HCT116 (cell line): ENCODE results near the gene POLR3G. TPM values are rescaled to one million over a fixed set of nuclear protein-coding genes. Genes with fewer than 3 reads are reported as not detected.

ENCODE experiments used
- ATAC-seq: fragments of 200-7000 bp; cut with Tn5 transposase; 2 replicates; pipeline ENCODE4 v1.9.1; 2020; ENCODE audit warnings: mild to moderate bottlenecking, moderate library complexity
- BruUV-seq: library from RNA; stranded (reverse); fragments of 400-500 nt; replicated peaks from 2 replicates; lab custom pipeline; 2021; lab: Mats Ljungman, UMichigan
- CTCF ChIA-PET: fragments of 300-600 bp; sonication (Branson Sonifier 250); formaldehyde crosslinking; loops from one replicate; lab custom pipeline; 2021; ENCODE audit warnings: antibody characterized with exemption; lab: Charles Lee
- POLR2A ChIA-PET: fragments of 300-600, 350-600 bp; sonication (Branson Sonifier 250); formaldehyde crosslinking; loops from one replicate; lab custom pipeline; 2021; ENCODE audit warnings: antibody characterized with exemption; lab: Charles Lee
- RAD21 ChIA-PET, 2 experiments: fragments of 300-600 bp; sonication (Branson Sonifier 250); formaldehyde crosslinking; loops; one replicate each; lab custom pipeline; 2023; ENCODE audit warnings: low total read pairs in 2 of 2; ENCODE audit not compliant: uncharacterized antibody in 2 of 2, unreplicated experiment in 2 of 2, low non-redundant PET in 1 of 2; lab: Charles Lee
- DNase-seq: peaks from one replicate; pipeline ENCODE4 v3.0.0-alpha.2; 2010; ENCODE audit warnings: low read depth, low spot score
- H2AFZ ChIP-seq: fragments of 200-600 bp; shearing (Covaris generic), sonication (generic); 2 replicates; pipeline ENCODE4 v1.6.1; 2017; ENCODE audit warnings: low read depth, mixed run types, mixed read lengths, antibody characterized with exemption, low read length; ENCODE audit not compliant: poor library complexity, severe bottlenecking
- H3K27ac ChIP-seq: 2 replicates; pipeline ENCODE4 v1.5.1; 2012; ENCODE audit warnings: low read depth, low read length
- H3K27me3 ChIP-seq: fragments of 200-600 bp; sonication (generic); 2 replicates; pipeline ENCODE4 v1.6.1; 2016; ENCODE audit warnings: mixed run types, low read length, mixed read lengths; ENCODE audit not compliant: insufficient read depth
- H3K36me3 ChIP-seq, 2 experiments: fragments of 200-500 bp in 1 of 2; fragments of 200-600 bp in 1 of 2; sonication (Bioruptor generic) in 1 of 2; sonication (generic) in 1 of 2; 2 replicates each; pipeline versions ENCODE4 v1.5.1 to v1.6.1; 2014 to 2016; ENCODE audit warnings: low read length in 2 of 2, inconsistent platforms in 1 of 2, mixed read lengths in 1 of 2, mixed run types in 1 of 2; ENCODE audit not compliant: insufficient read depth in 2 of 2, control insufficient read depth in 1 of 2
- H3K4me1 ChIP-seq, 2 experiments: fragments of 200-600 bp in 1 of 2; sonication (generic) in 1 of 2; 2 replicates each; pipeline versions ENCODE4 v1.5.1 to v1.6.1; 2012 to 2017; ENCODE audit warnings: low read length in 2 of 2, inconsistent platforms in 1 of 2, mild to moderate bottlenecking in 1 of 2, mixed read lengths in 1 of 2, mixed run types in 1 of 2, moderate library complexity in 1 of 2; ENCODE audit not compliant: insufficient read depth in 2 of 2, control insufficient read depth in 1 of 2
- H3K4me2 ChIP-seq: fragments of 200-600 bp; sonication (generic); 2 replicates; pipeline ENCODE4 v1.6.1; 2017; ENCODE audit warnings: mixed run types, low read length, mixed read lengths
- H3K4me3 ChIP-seq, 2 experiments: fragments of 200-600 bp in 1 of 2; sonication (generic) in 1 of 2; replicated peaks in 1 of 2; 2 replicates each; pipeline ENCODE4 v1.5.1; 2011 to 2016; ENCODE audit warnings: low read length in 2 of 2, control low read depth in 1 of 2, low read depth in 1 of 2, mild to moderate bottlenecking in 1 of 2, mixed read lengths in 1 of 2, mixed run types in 1 of 2
- H3K79me2 ChIP-seq: fragments of 200-600 bp; sonication (generic); 2 replicates; pipeline ENCODE4 v1.6.1; 2017; ENCODE audit warnings: mild to moderate bottlenecking, mixed run types, low read length, moderate library complexity, mixed read lengths; ENCODE audit not compliant: insufficient read depth
- H3K9ac ChIP-seq: fragments of 200-600 bp; sonication (generic); 2 replicates; pipeline ENCODE4 v1.6.1; 2016; ENCODE audit warnings: low read length, mixed read lengths
- H3K9me2 ChIP-seq: fragments of 200-600 bp; sonication (generic), shearing (Covaris generic); 2 replicates; pipeline ENCODE4 v1.6.1; 2017; ENCODE audit warnings: mixed run types, mild to moderate bottlenecking, moderate library complexity; ENCODE audit not compliant: insufficient read depth
- H3K9me3 ChIP-seq, 2 experiments: fragments of 200-500 bp in 1 of 2; fragments of 200-600 bp in 1 of 2; sonication (Bioruptor generic) in 1 of 2; sonication (generic) in 1 of 2; 2 replicates each; pipeline ENCODE4 v1.6.1; 2014 to 2017; ENCODE audit warnings: low read length in 2 of 2, mixed read lengths in 2 of 2, inconsistent platforms in 1 of 2, low read depth in 1 of 2, mild to moderate bottlenecking in 1 of 2, mixed run types in 1 of 2, moderate library complexity in 1 of 2; ENCODE audit not compliant: control insufficient read depth in 1 of 2, insufficient read depth in 1 of 2
- H4K20me1 ChIP-seq: fragments of 200-600 bp; sonication (generic), shearing (Covaris generic); 2 replicates; pipeline ENCODE4 v1.6.1; 2017; ENCODE audit warnings: mixed run types, mild to moderate bottlenecking, moderate library complexity; ENCODE audit not compliant: insufficient read depth
- POLR2AphosphoS5 ChIP-seq: IDR thresholded peaks from 2 replicates; pipeline ENCODE4 v1.6.1; 2011; ENCODE audit warnings: mild to moderate bottlenecking, low read depth, low read length, moderate library complexity
- SIN3A ChIP-seq: IDR thresholded peaks from 2 replicates; pipeline ENCODE4 v1.6.1; 2012; ENCODE audit warnings: low read depth
- ZNF274 ChIP-seq: fragments of 200-500 bp; sonication (Bioruptor generic); IDR thresholded peaks from 2 replicates; pipeline ENCODE4 v1.6.1; 2014; ENCODE audit warnings: mild to moderate bottlenecking, low read depth, low read length, inconsistent platforms
- intact Hi-C: fragments of 100-400 bp; cut with micrococcal nuclease; formaldehyde crosslinking; loops from 2 replicates; pipeline ENCODE4 v1.10.0; 2022
- total RNA-seq: library from RNA; stranded (reverse); gene quantifications from one replicate; pipeline ENCODE4 v1.2.1, GENCODE V29; 2021; ENCODE audit not compliant: unreplicated experiment
- TF ChIP-seq, protein P1 (sequence below): IDR thresholded peaks from 2 replicates; pipeline ENCODE4 v1.6.1; 2012; ENCODE audit warnings: low read depth

Gene POLR3G
- total RNA-seq, 1 experiment from 2014 or later, result 44.8 TPM

GRCh38 chr5:90484540-90484939 lies 9.9 kb downstream of the POLR3G start:
- Histone ChIP-seq H3K9ac (no peak overlapping the region), H3K9me2 (no peaks in the 10 kb centered on the region), H4K20me1 (no peaks in the 10 kb centered on the region), H3K9me3 (no peaks in the 10 kb centered on the region), H3K79me2 (peaks cover 57% of the 10 kb centered on the region), H3K4me1 (no peaks in the 10 kb centered on the region), H3K4me3 (no peak overlapping the region), H3K27me3 (no peaks in the 10 kb centered on the region), H3K36me3 (peaks cover 4 to 17% of the 10 kb centered on the region in 2 experiments; a peak in 2 of 4 replicates), H3K27ac (no peak overlapping the region), H2AFZ (no peak overlapping the region), H3K4me2 (no peak overlapping the region)
- DNase-seq (no peak), ATAC-seq (no peak)
- ChIA-PET RAD21 (no interaction called here), CTCF (no interaction called here), POLR2A (interaction anchor here (1.1 kb wide), 1 partner anchor 10 kb away, joined by 4 read pairs; the partner anchor contains the start of genes MBLAC2 and POLR3G)
- no peak for TF ChIP-seq ZNF274
- no TSS peak for BruUV-seq
- intact Hi-C loops, result no loop called here

GRCh38 chr5:90488791-90489190 lies 14.1 kb downstream of the POLR3G start:
- H3K79me2 ChIP-seq, result peaks cover 26% of the 10 kb centered on the region; the same call in 1 of the 2 replicates
- H3K4me3 ChIP-seq, result no peak overlapping the region
- no peak for TF ChIP-seq POLR2AphosphoS5
- TF ChIP-seq, protein P1, sequence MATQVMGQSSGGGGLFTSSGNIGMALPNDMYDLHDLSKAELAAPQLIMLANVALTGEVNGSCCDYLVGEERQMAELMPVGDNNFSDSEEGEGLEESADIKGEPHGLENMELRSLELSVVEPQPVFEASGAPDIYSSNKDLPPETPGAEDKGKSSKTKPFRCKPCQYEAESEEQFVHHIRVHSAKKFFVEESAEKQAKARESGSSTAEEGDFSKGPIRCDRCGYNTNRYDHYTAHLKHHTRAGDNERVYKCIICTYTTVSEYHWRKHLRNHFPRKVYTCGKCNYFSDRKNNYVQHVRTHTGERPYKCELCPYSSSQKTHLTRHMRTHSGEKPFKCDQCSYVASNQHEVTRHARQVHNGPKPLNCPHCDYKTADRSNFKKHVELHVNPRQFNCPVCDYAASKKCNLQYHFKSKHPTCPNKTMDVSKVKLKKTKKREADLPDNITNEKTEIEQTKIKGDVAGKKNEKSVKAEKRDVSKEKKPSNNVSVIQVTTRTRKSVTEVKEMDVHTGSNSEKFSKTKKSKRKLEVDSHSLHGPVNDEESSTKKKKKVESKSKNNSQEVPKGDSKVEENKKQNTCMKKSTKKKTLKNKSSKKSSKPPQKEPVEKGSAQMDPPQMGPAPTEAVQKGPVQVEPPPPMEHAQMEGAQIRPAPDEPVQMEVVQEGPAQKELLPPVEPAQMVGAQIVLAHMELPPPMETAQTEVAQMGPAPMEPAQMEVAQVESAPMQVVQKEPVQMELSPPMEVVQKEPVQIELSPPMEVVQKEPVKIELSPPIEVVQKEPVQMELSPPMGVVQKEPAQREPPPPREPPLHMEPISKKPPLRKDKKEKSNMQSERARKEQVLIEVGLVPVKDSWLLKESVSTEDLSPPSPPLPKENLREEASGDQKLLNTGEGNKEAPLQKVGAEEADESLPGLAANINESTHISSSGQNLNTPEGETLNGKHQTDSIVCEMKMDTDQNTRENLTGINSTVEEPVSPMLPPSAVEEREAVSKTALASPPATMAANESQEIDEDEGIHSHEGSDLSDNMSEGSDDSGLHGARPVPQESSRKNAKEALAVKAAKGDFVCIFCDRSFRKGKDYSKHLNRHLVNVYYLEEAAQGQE, result no peak
- TF ChIP-seq SIN3A, result no peak
- H3K9me2 ChIP-seq, result no peaks in the 10 kb centered on the region
- H3K9ac ChIP-seq, result no peak overlapping the region
- H3K9me3 ChIP-seq, result no peaks in the 10 kb centered on the region
- intact Hi-C loops, result no loop called here
- BruUV-seq, result no TSS peak
- H3K27ac ChIP-seq, result no peak overlapping the region
- H3K4me1 ChIP-seq, result no peaks in the 10 kb centered on the region
- no peak for ATAC-seq
- H3K27me3 ChIP-seq, result no peaks in the 10 kb centered on the region
- no peak overlapping the region for H3K4me2 ChIP-seq
- DNase-seq, result no peak
- ChIA-PET CTCF (no interaction called here), POLR2A (no interaction called here), RAD21 (interaction anchor here in 1 of 2 experiments (0.6 kb wide), 1 partner anchor 8 kb away, joined by 4 read pairs; no protein-coding TSS in a partner anchor)
- H4K20me1 ChIP-seq, result no peaks in the 10 kb centered on the region
- H3K36me3 ChIP-seq, result peaks cover 10 to 22% of the 10 kb centered on the region in 2 experiments
- H2AFZ ChIP-seq, result no peak overlapping the region
